IPS DF 4.7 (cell line): ENCODE measurements around the gene EVL.
"Not testable (repeated sequence)": the region's sequence is repeated elsewhere in the genome, so short reads cannot be mapped to it uniquely, and the experiment has no call there.

Experiments
- DNase-seq: peaks from one replicate; pipeline ENCODE4 v3.0.0-alpha.2; 2013; ENCODE audit warnings: low spot score; ENCODE audit errors: extremely low read depth

The EVL gene

GRCh38 chr14:100064335-100065092 lies 708 bp upstream of the EVL start:
- DNase-seq, result not testable (repeated sequence)

- no peak for DNase-seq
Observed at GRCh38 chr14:100065942-100066574, 836 bp downstream of the EVL start.

- no peak for DNase-seq
Observed at GRCh38 chr14:100066962-100067361, 1.7 kb downstream of the EVL start.

GRCh38 chr14:100067481-100067880 lies 2.3 kb downstream of the EVL start:
- DNase-seq, result no peak

- DNase-seq, result no peak
Observed at GRCh38 chr14:100067971-100068959, 3.0 kb downstream of the EVL start.

- DNase-seq, result no peak
Observed at GRCh38 chr14:100069161-100069800, 4.1 kb downstream of the EVL start.

GRCh38 chr14:100070310-100070709 lies 5.1 kb downstream of the EVL start:
- DNase-seq, result no peak

GRCh38 chr14:100071545-100071944 lies 6.3 kb downstream of the EVL start:
- no peak for DNase-seq

- no peak for DNase-seq
Observed at GRCh38 chr14:100072783-100073346, 7.6 kb downstream of the EVL start.

GRCh38 chr14:100073576-100074430 lies 8.6 kb downstream of the EVL start:
- no peak for DNase-seq

- DNase-seq, result no peak
Observed at GRCh38 chr14:100074431-100075100, 9.3 kb downstream of the EVL start.

GRCh38 chr14:100075681-100076080 lies 10.5 kb downstream of the EVL start:
- no peak for DNase-seq

- DNase-seq, result peak; percentile 38
Observed at GRCh38 chr14:100076133-100076532, 10.9 kb downstream of the EVL start.

GRCh38 chr14:100076606-100077005 lies 11.4 kb downstream of the EVL start:
- no peak for DNase-seq

- no peak for DNase-seq
Observed at GRCh38 chr14:100077441-100077840, 12.2 kb downstream of the EVL start.

GRCh38 chr14:100078216-100078803 lies 13.1 kb downstream of the EVL start:
- DNase-seq, result no peak

- no peak for DNase-seq
Observed at GRCh38 chr14:100078997-100079725, 13.9 kb downstream of the EVL start.

- no peak for DNase-seq
Observed at GRCh38 chr14:100079726-100080005, 14.4 kb downstream of the EVL start.

GRCh38 chr14:100080206-100080605 lies 15.0 kb downstream of the EVL start:
- no peak for DNase-seq
